ENCODE results near the gene WWOX.

The WWOX gene

DNA sequence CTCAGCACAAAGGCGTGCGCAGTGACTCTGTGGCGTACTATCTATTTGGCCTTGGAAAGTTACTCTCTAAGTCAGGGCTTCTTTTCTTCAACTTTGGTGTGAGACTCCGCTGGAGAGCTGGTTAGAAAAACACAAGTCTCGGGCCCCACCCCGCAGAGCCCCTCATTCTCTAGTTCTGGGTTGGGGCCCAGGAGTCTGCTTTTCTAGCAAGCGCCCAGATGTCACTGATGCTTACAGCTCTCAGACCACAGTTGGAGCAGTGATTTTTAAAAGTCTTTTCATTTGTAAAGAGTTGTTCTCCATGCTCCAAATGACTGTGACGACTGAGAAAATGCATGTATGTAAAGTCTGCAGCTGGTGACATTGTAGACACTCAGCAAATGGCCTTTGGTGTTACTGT is 582.3 kb downstream of the WWOX start:
- DNase-seq (ENCODE audit: low read depth, low spot score): no peak
- CTCF ChIA-PET: no interaction called here
- TF ChIP-seq, protein P1, sequence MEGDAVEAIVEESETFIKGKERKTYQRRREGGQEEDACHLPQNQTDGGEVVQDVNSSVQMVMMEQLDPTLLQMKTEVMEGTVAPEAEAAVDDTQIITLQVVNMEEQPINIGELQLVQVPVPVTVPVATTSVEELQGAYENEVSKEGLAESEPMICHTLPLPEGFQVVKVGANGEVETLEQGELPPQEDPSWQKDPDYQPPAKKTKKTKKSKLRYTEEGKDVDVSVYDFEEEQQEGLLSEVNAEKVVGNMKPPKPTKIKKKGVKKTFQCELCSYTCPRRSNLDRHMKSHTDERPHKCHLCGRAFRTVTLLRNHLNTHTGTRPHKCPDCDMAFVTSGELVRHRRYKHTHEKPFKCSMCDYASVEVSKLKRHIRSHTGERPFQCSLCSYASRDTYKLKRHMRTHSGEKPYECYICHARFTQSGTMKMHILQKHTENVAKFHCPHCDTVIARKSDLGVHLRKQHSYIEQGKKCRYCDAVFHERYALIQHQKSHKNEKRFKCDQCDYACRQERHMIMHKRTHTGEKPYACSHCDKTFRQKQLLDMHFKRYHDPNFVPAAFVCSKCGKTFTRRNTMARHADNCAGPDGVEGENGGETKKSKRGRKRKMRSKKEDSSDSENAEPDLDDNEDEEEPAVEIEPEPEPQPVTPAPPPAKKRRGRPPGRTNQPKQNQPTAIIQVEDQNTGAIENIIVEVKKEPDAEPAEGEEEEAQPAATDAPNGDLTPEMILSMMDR (IDR thresholded peaks at IDR 0.05; ENCODE audit: insufficient read depth, low read length, missing control alignments): no peak
- POLR2A ChIA-PET: no interaction called here
- H3K4me3 ChIP-seq (ENCODE audit: low read depth, low read length): no peak overlapping the region

DNA sequence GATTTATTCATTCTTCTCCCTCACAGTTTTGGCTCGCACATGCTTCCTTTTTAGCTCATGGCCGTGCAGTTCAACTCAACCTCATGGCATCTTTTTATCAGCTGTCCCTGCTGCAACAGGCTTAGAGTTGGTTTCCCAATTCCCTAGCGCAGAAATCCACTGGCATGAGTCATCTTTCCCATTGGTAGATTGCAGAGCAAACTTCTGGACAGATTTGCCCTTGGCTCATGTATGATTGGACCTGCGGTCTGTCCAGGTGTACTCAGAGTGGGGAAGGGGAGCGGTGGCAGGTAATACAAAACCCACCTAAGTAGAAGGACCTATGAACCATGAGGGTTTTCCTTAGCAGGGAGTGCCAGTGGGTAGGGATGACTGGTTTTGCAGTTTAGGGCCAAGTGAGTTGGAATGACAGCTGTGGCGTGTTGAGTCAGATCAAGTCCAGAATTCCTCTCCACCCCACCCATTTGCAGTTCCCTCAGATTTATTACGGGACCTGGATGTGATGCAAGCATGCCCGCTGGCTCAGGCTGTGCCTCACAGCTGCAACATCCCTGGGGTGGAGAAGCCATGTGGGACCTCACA is 584.7 kb downstream of the WWOX start:
- CTCF ChIA-PET: no interaction called here
- POLR2A ChIA-PET: no interaction called here
- DNase-seq (ENCODE audit: low read depth, low spot score): no peak
- no peak overlapping the region for H3K4me3 ChIP-seq (ENCODE audit: low read depth, low read length)
- TF ChIP-seq, protein P1 (IDR thresholded peaks at IDR 0.05; ENCODE audit: insufficient read depth, low read length, missing control alignments): no peak

DNA sequence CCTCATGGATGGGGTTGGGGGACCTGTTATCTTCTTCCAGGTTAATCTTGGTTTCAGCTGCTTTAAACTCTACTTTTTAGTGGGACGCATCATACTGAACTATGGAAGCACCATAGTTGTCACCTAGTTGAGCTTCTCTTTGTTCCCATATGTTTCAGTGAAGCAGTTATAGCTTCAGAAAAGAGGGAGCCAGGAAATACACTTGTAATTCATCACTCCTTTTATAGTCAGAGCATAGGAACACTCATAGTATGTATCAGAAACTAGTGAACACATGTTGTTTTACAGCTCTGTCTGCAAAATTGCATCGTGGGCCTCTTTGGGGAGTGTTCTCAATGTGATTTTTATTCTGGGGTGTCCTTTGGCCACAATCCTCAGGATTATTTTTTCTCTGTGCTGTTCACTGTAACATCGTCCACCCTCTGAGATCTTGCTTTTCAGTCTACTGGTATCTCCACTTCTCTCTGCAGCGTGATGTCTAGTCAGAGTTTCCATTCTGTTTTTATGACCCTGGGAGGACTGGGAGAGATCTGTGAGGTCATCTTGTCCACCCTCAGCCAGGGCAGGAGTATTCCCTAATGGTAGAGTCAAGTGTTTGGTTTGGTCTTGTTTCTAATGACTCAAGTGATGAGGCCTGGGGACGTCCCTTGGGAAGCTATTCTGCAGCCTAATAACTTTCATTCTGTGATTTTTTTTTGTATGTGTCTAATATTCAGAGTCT is 585.4 kb downstream of the WWOX start:
- H3K4me3 ChIP-seq (ENCODE audit: low read depth, low read length): no peak overlapping the region
- CTCF ChIA-PET: no interaction called here
- TF ChIP-seq, protein P1 (IDR thresholded peaks at IDR 0.05; ENCODE audit: insufficient read depth, low read length, missing control alignments): no peak
- no peak for DNase-seq (ENCODE audit: low read depth, low spot score)
- POLR2A ChIA-PET: no interaction called here

DNA sequence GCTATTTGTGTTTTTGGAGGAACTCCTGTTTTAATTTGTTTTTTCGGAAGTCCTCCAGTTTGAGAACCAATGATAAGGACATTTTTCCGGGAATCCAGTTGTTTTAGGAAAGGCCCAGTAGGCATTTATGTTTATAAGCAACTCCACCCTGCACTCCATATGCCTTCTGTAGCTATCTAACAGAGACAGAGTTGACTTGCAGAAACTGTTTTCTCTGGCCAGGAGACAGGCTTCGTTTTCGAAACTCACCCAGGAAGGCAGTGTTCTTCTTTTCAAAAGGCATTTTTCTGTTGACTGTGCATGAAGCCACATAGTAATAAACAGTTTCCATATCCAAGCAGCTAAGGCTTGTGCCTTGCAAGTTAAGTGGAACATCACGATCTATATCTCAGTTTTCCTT is 587.1 kb downstream of the WWOX start:
- POLR2A ChIA-PET: no interaction called here
- H3K4me3 ChIP-seq (ENCODE audit: low read depth, low read length): no peak overlapping the region
- CTCF ChIA-PET: no interaction called here
- no peak for DNase-seq (ENCODE audit: low read depth, low spot score)
- TF ChIP-seq, protein P1 (IDR thresholded peaks at IDR 0.05; ENCODE audit: insufficient read depth, low read length, missing control alignments): no peak

DNA sequence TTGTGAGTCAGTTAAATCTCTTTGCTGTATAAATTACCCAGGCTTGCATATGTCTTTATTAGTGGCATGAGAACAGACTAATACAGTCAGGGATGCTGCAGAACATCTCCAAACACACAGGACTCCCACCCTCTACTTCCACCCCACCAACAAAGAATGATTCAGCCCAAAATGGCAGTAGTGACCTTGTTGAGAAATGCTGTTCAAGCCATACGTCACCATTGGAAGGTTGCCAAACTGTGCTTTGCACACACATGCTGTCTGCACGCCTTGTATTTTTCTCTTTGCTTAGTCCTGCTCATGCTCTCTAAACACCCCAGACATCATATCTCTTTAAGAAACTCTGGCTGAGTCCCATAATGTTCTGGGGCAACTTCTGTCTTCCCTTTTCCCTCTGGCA is 589.6 kb downstream of the WWOX start:
- no peak for DNase-seq (ENCODE audit: low read depth, low spot score)
- ChIA-PET CTCF (no interaction called here), POLR2A (no interaction called here)
- TF ChIP-seq, protein P1 (IDR thresholded peaks at IDR 0.05; ENCODE audit: insufficient read depth, low read length, missing control alignments): no peak
- no peak overlapping the region for H3K4me3 ChIP-seq (ENCODE audit: low read depth, low read length)

DNA sequence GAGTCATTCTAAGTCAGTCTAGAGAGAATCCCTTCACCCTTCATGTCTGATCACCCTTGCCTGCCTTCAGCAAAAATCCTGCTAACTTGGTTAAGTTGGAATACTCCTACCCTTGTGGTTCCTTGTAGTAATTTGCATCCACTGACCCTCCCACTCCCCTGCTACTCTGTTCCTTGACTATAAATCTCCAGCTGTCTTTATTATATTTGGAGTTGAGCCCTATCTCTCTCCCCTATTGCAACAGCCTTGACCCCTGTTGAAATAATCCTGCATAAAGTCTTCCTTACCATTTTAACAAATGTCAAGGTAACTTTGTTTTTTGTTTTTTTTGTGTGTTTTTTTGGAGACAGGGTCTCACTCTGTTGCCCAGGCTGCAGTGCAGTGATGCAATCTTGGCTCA is 590.1 kb downstream of the WWOX start:
- ChIA-PET CTCF (no interaction called here), POLR2A (no interaction called here)
- TF ChIP-seq, protein P1 (IDR thresholded peaks at IDR 0.05; ENCODE audit: insufficient read depth, low read length, missing control alignments): no peak

More for the DNA sequence above, 590.1 kb downstream of the WWOX start:
- DNase-seq (ENCODE audit: low read depth, low spot score): no peak
- no peak overlapping the region for H3K4me3 ChIP-seq (ENCODE audit: low read depth, low read length)

Data from AG04449 (cell line).